Caco-2 (cell line): Measurements from ENCODE around the gene ERBB4. TPM values are rescaled to one million over a fixed set of nuclear protein-coding genes. Genes with fewer than 3 reads are reported as not detected.

Experiments
- BruUV-seq: library from RNA; stranded (reverse); fragments of 400-500 nt; replicated peaks from 2 replicates; lab custom pipeline; 2021; lab: Mats Ljungman, UMichigan
- CTCF ChIA-PET: fragments of 300-600 bp; sonication (Branson Sonifier 250); formaldehyde crosslinking; loops from one replicate; lab custom pipeline; 2022; ENCODE audit warnings: antibody characterized with exemption; lab: Charles Lee
- POLR2A ChIA-PET: fragments of 300-600 bp; sonication (Branson Sonifier 250); formaldehyde crosslinking; loops from one replicate; lab custom pipeline; 2022; ENCODE audit warnings: antibody characterized with exemption; lab: Charles Lee
- DNase-seq, 2 experiments: peaks; one replicate each; pipeline versions ENCODE4 v3.0.0 to v3.0.0-alpha.2; 2020 to 2022
- H3K27me3 ChIP-seq: replicated peaks from 2 replicates; pipeline ENCODE4 v1.6.0; 2011; ENCODE audit warnings: low read length; ENCODE audit not compliant: control insufficient read depth, insufficient read depth
- H3K36me3 ChIP-seq: 2 replicates; pipeline ENCODE4 v1.5.1; 2011; ENCODE audit warnings: low read length; ENCODE audit not compliant: control insufficient read depth, insufficient read depth
- H3K4me1 ChIP-seq: fragments of 250-450 bp; sonication (Bioruptor Pico); 2 replicates; pipeline ENCODE4 v1.5.1; 2020; ENCODE audit warnings: mild to moderate bottlenecking
- H3K4me3 ChIP-seq: 2 replicates; pipeline ENCODE4 v1.5.1; 2011; ENCODE audit warnings: low read depth, mild to moderate bottlenecking, control low read depth, low read length
- H3K9me3 ChIP-seq: fragments of 250-450 bp; sonication (Bioruptor Pico); 2 replicates; pipeline ENCODE4 v1.5.1; 2020; ENCODE audit warnings: mild to moderate bottlenecking, moderate library complexity
- H3K27ac Mint-ChIP-seq: one replicate; pipeline ENCODE4 v1.8.0; 2022; ENCODE audit warnings: mixed read lengths; ENCODE audit not compliant: unreplicated experiment
- H3K27me3 Mint-ChIP-seq: one replicate; pipeline ENCODE4 v1.8.0; 2022; ENCODE audit warnings: mixed read lengths; ENCODE audit not compliant: insufficient read depth, unreplicated experiment
- H3K36me3 Mint-ChIP-seq: one replicate; pipeline ENCODE4 v1.8.0; 2022; ENCODE audit warnings: mild to moderate bottlenecking, mixed read lengths; ENCODE audit not compliant: insufficient read depth, unreplicated experiment
- H3K4me1 Mint-ChIP-seq: one replicate; pipeline ENCODE4 v1.8.0; 2022; ENCODE audit warnings: low read depth, mixed read lengths; ENCODE audit not compliant: unreplicated experiment
- H3K4me3 Mint-ChIP-seq: one replicate; pipeline ENCODE4 v1.8.0; 2022; ENCODE audit warnings: mild to moderate bottlenecking, moderate library complexity, mixed read lengths; ENCODE audit not compliant: unreplicated experiment
- H3K9me3 Mint-ChIP-seq: one replicate; pipeline ENCODE4 v1.8.0; 2022; ENCODE audit warnings: mixed read lengths; ENCODE audit not compliant: unreplicated experiment
- intact Hi-C: fragments of 100-400 bp; cut with micrococcal nuclease; formaldehyde crosslinking; loops from one replicate; pipeline ENCODE4 v1.10.0; 2022; ENCODE audit not compliant: unreplicated experiment
- total RNA-seq: library from RNA; stranded (reverse); gene quantifications from 2 replicates; pipeline ENCODE4 v1.2.3, GENCODE V29; 2022
- TF ChIP-seq, protein P1 (sequence below), 2 experiments: fragments of 200-600 bp in 1 of 2; IDR thresholded peaks; 1 replicate in 1 of 2; 2 replicates in 1 of 2; pipeline versions ENCODE4 v1.5.1 to v1.8.0; 2011 to 2022; ENCODE audit warnings: antibody characterized with exemption in 1 of 2, control low read depth in 1 of 2, inconsistent platforms in 1 of 2, low read depth in 1 of 2, low read length in 1 of 2, mild to moderate bottlenecking in 1 of 2, moderate library complexity in 1 of 2; ENCODE audit not compliant: insufficient read depth in 1 of 2, severe bottlenecking in 1 of 2, unreplicated experiment in 1 of 2

The ERBB4 gene
- total RNA-seq, 1 experiment from 2014 or later: not detected

DNA sequence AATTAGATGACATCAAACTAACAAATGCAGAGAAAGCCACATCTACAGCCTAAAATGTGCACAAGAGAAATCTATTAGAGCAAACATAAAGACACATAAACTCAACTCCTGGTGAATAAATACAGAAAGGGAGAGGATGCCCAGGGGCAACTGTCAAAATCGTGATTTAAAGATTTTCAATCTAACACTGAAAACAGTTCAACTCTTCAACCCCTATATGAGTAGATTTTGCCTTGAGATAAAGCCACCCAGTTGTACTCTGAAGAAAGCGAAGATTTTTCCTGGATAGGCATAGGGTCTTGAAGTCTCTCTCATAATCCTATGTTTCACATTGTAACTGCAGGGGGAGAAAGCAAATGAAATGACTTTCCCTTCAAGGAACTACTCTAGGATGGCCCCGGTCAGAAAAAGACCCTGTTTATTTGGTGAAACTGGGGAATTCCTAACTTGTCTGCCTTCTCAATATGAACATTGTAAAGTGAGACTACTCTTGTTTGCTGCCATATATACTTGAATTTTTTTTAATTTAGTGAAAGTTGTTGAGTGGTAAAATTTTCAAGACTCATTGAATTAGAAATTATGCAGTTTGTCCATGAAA, 226.7 kb downstream of the ERBB4 start:
- no peaks in the 10 kb centered on the region for H3K27me3 ChIP-seq
- TF ChIP-seq, protein P1, sequence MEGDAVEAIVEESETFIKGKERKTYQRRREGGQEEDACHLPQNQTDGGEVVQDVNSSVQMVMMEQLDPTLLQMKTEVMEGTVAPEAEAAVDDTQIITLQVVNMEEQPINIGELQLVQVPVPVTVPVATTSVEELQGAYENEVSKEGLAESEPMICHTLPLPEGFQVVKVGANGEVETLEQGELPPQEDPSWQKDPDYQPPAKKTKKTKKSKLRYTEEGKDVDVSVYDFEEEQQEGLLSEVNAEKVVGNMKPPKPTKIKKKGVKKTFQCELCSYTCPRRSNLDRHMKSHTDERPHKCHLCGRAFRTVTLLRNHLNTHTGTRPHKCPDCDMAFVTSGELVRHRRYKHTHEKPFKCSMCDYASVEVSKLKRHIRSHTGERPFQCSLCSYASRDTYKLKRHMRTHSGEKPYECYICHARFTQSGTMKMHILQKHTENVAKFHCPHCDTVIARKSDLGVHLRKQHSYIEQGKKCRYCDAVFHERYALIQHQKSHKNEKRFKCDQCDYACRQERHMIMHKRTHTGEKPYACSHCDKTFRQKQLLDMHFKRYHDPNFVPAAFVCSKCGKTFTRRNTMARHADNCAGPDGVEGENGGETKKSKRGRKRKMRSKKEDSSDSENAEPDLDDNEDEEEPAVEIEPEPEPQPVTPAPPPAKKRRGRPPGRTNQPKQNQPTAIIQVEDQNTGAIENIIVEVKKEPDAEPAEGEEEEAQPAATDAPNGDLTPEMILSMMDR (IDR thresholded peaks at IDR 0.05; ENCODE audit: insufficient read depth in 1 of 2, low read depth in 1 of 2, low read length in 1 of 2, severe bottlenecking in 1 of 2, unreplicated experiment in 1 of 2): no peak
- POLR2A ChIA-PET: no interaction called here
- Mint-ChIP-seq H3K9me3 (no peaks in the 10 kb centered on the region), H3K36me3 (no peaks in the 10 kb centered on the region), H3K27ac (no peak overlapping the region), H3K27me3 (no peaks in the 10 kb centered on the region), H3K4me3 (no peak overlapping the region), H3K4me1 (no peaks in the 10 kb centered on the region)
- H3K4me1 ChIP-seq: no peaks in the 10 kb centered on the region
- no peak overlapping the region for H3K4me3 ChIP-seq
- H3K36me3 ChIP-seq: no peaks in the 10 kb centered on the region
- no peaks in the 10 kb centered on the region for H3K9me3 ChIP-seq
- no peak for DNase-seq
- BruUV-seq: no TSS peak
- intact Hi-C loops: no loop called here
- CTCF ChIA-PET: no interaction called here

DNA sequence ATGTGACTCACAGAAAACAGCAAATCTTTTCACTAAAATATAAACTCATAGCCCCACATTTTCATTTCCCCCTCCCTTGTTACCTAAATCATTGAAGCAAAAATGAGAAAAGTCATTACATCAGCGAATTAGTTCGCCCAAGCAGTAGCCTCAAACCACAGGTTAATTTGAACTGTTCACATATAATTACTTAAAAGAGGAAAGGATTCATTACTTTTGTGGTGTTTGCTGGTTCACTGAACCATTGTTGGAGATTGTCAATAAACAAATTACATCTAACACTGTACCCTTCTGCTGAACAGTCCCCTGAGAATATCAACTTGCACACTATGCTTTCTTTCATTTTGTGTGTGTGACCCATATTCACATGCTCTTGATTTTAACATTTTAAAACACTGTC, 238.7 kb downstream of the ERBB4 start:
- intact Hi-C loops: no loop called here
- Histone ChIP-seq H3K4me3 (no peak overlapping the region), H3K4me1 (no peaks in the 10 kb centered on the region), H3K9me3 (no peaks in the 10 kb centered on the region), H3K36me3 (no peaks in the 10 kb centered on the region), H3K27me3 (no peaks in the 10 kb centered on the region)
- Mint-ChIP-seq H3K9me3 (no peaks in the 10 kb centered on the region), H3K4me1 (no peaks in the 10 kb centered on the region), H3K27me3 (no peaks in the 10 kb centered on the region), H3K4me3 (no peak overlapping the region), H3K36me3 (no peaks in the 10 kb centered on the region), H3K27ac (no peak overlapping the region)
- TF ChIP-seq, protein P1 (IDR thresholded peaks at IDR 0.05; ENCODE audit: insufficient read depth in 1 of 2, low read depth in 1 of 2, low read length in 1 of 2, severe bottlenecking in 1 of 2, unreplicated experiment in 1 of 2): no peak
- ChIA-PET POLR2A (no interaction called here), CTCF (no interaction called here)
- DNase-seq: no peak
- BruUV-seq: no TSS peak

DNA sequence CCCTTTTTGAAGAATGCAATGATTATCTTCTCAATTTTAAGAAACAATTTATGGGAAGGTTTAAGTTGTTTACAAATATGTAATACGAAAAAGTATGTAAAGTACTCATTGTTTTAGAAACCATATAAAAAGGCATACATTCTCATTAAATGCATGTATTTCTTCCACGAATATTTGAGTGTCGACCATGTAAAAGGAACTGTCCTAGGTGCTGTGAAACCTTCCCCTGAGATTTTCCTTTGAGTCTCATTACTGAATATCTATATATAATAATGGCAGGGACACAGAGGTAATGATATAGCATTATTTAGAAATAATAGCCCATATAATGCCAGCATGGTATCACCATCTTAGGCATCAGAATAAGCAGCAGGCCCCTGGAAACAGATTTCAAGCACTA, 239.3 kb downstream of the ERBB4 start:
- Histone ChIP-seq H3K27me3 (no peaks in the 10 kb centered on the region), H3K4me3 (no peak overlapping the region), H3K36me3 (no peaks in the 10 kb centered on the region), H3K9me3 (no peaks in the 10 kb centered on the region), H3K4me1 (no peaks in the 10 kb centered on the region)
- DNase-seq: no peak
- Mint-ChIP-seq H3K27me3 (no peaks in the 10 kb centered on the region), H3K27ac (no peak overlapping the region), H3K4me1 (no peaks in the 10 kb centered on the region), H3K4me3 (no peak overlapping the region), H3K36me3 (no peaks in the 10 kb centered on the region), H3K9me3 (no peaks in the 10 kb centered on the region)
- POLR2A ChIA-PET: no interaction called here
- CTCF ChIA-PET: no interaction called here
- TF ChIP-seq, protein P1 (IDR thresholded peaks at IDR 0.05; ENCODE audit: insufficient read depth in 1 of 2, low read depth in 1 of 2, low read length in 1 of 2, severe bottlenecking in 1 of 2, unreplicated experiment in 1 of 2): no peak
- BruUV-seq: no TSS peak
- intact Hi-C loops: no loop called here
